PC-3 (cell line): ENCODE results near the gene PPP1R2.

Source experiments
- EZH2 ChIP-seq: fragments of 300-600 bp; sonication (generic); IDR thresholded peaks from one replicate; pipeline ENCODE4 v1.6.1; 2017; ENCODE audit warnings: antibody characterized with exemption, mild to moderate bottlenecking, low read length; ENCODE audit not compliant: unreplicated experiment
- EZH2phosphoT487 ChIP-seq: fragments of 300-600 bp; sonication (generic); IDR thresholded peaks from 2 replicates; pipeline ENCODE4 v1.6.1; 2018; ENCODE audit warnings: mild to moderate bottlenecking, antibody characterized with exemption, low read length, borderline replicate concordance
- TF ChIP-seq, protein P1 (sequence below): fragments of 300-600 bp; sonication (generic); conservative IDR thresholded peaks from 2 replicates; pipeline ENCODE4 v1.5.1; 2017; ENCODE audit warnings: antibody characterized with exemption, low read depth, mild to moderate bottlenecking, low read length

DNA sequence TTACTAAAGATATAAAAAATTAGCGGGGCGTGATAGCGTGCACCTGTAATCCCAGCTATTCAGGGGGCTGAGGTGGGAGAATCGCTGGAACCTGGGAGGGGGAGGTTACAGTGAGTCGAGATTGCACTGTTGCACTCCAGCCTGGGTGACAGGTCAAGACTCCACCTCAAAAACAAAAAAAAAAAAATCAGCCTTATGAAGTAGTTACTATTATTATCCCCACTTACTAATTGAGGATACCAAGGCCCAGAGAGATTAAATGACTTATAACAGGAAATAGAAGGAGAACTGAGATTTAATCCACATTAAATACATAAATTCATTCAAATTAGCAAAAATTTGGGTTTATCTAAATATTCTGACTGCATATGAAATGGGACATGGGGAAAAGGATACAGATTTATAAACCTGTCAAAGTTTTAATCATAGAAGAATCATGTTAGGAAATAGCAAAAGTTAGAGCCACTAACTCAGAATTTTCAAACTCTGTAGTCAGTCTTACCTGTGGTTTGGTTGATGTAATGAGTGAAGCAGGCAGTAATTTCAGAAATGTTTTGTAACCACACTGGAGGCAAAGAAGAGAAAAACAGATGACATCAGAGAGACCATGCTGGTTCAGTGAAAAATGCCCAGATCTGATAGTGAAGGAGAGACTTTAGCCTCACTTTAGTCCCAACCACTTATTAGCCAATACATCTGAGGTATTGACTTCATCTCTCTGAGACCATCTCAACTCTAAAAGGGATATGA is 75.3 kb downstream of the PPP1R2 start:
- TF ChIP-seq, protein P1, sequence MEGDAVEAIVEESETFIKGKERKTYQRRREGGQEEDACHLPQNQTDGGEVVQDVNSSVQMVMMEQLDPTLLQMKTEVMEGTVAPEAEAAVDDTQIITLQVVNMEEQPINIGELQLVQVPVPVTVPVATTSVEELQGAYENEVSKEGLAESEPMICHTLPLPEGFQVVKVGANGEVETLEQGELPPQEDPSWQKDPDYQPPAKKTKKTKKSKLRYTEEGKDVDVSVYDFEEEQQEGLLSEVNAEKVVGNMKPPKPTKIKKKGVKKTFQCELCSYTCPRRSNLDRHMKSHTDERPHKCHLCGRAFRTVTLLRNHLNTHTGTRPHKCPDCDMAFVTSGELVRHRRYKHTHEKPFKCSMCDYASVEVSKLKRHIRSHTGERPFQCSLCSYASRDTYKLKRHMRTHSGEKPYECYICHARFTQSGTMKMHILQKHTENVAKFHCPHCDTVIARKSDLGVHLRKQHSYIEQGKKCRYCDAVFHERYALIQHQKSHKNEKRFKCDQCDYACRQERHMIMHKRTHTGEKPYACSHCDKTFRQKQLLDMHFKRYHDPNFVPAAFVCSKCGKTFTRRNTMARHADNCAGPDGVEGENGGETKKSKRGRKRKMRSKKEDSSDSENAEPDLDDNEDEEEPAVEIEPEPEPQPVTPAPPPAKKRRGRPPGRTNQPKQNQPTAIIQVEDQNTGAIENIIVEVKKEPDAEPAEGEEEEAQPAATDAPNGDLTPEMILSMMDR = no peak
- TF ChIP-seq EZH2phosphoT487 (no peak), EZH2 (no peak)
